BE2C (cell line): ENCODE measurements around the gene REXO2.

Experiments
- DNase-seq: peaks from one replicate; pipeline ENCODE4 v3.0.0-alpha.2; 2020
- H3K27me3 ChIP-seq: fragments of 250-450 bp; sonication (Bioruptor Pico); 2 replicates; pipeline ENCODE4 v1.5.1; 2020; ENCODE audit warnings: mild to moderate bottlenecking
- H3K36me3 ChIP-seq: fragments of 250-450 bp; sonication (Bioruptor Pico); 2 replicates; pipeline ENCODE4 v1.5.1; 2020; ENCODE audit warnings: mild to moderate bottlenecking
- H3K4me1 ChIP-seq: fragments of 250-450 bp; sonication (Bioruptor Pico); 2 replicates; pipeline ENCODE4 v1.5.1; 2020
- H3K4me3 ChIP-seq: 2 replicates; pipeline ENCODE4 v1.5.1; 2011; ENCODE audit warnings: low read depth, low read length
- H3K9me3 ChIP-seq: fragments of 250-450 bp; sonication (Bioruptor Pico); 2 replicates; pipeline ENCODE4 v1.5.1; 2020
- CTCF ChIP-seq: IDR thresholded peaks from 2 replicates; pipeline ENCODE4 v1.5.1; 2012; ENCODE audit warnings: mild to moderate bottlenecking, low read depth, low read length

The REXO2 gene

GRCh38 chr11:114412946-114413345, 26.3 kb upstream of the REXO2 start:
- Histone ChIP-seq H3K4me3 (no peak overlapping the region), H3K4me1 (no peaks in the 10 kb centered on the region), H3K36me3 (peaks cover 17% of the 10 kb centered on the region), H3K27me3 (no peaks in the 10 kb centered on the region), H3K9me3 (no peaks in the 10 kb centered on the region)
- DNase-seq, result no peak
- TF ChIP-seq CTCF, result no peak

- Histone ChIP-seq H3K4me3 (no peak overlapping the region), H3K36me3 (peaks cover 15% of the 10 kb centered on the region), H3K27me3 (no peaks in the 10 kb centered on the region), H3K9me3 (no peaks in the 10 kb centered on the region), H3K4me1 (no peaks in the 10 kb centered on the region)
- TF ChIP-seq CTCF, result no peak
- no peak for DNase-seq
Measured at GRCh38 chr11:114413958-114414357, 25.3 kb upstream of the REXO2 start.

- Histone ChIP-seq H3K4me1 (no peaks in the 10 kb centered on the region), H3K4me3 (no peak overlapping the region), H3K36me3 (no peaks in the 10 kb centered on the region), H3K9me3 (no peaks in the 10 kb centered on the region), H3K27me3 (no peaks in the 10 kb centered on the region)
- no peak for DNase-seq
- TF ChIP-seq CTCF, result no peak
Measured at GRCh38 chr11:114416441-114416961, 22.8 kb upstream of the REXO2 start.

- no peak for TF ChIP-seq CTCF
- Histone ChIP-seq H3K9me3 (no peaks in the 10 kb centered on the region), H3K36me3 (no peaks in the 10 kb centered on the region), H3K4me3 (no peak overlapping the region), H3K4me1 (no peaks in the 10 kb centered on the region), H3K27me3 (no peaks in the 10 kb centered on the region)
- no peak for DNase-seq
Measured at GRCh38 chr11:114426280-114426679, 13.0 kb upstream of the REXO2 start.

- TF ChIP-seq CTCF, result no peak
- Histone ChIP-seq H3K27me3 (no peaks in the 10 kb centered on the region), H3K4me3 (no peak overlapping the region), H3K36me3 (no peaks in the 10 kb centered on the region), H3K4me1 (no peaks in the 10 kb centered on the region), H3K9me3 (no peaks in the 10 kb centered on the region)
- no peak for DNase-seq
Measured at GRCh38 chr11:114430290-114430689, 9.0 kb upstream of the REXO2 start.

- no peak for TF ChIP-seq CTCF
- H3K4me1 ChIP-seq, result no peaks in the 10 kb centered on the region
- no peak overlapping the region for H3K4me3 ChIP-seq
- H3K27me3 ChIP-seq, result no peaks in the 10 kb centered on the region
- no peaks in the 10 kb centered on the region for H3K9me3 ChIP-seq
- no peaks in the 10 kb centered on the region for H3K36me3 ChIP-seq
- no peak for DNase-seq
Measured at GRCh38 chr11:114432893-114433292, 6.4 kb upstream of the REXO2 start.
